ENCODE data around the gene SUSD1.

GRCh38 chr9:112179816-112180215 lies 4.7 kb upstream of the SUSD1 start:
- TF ChIP-seq, protein P1, sequence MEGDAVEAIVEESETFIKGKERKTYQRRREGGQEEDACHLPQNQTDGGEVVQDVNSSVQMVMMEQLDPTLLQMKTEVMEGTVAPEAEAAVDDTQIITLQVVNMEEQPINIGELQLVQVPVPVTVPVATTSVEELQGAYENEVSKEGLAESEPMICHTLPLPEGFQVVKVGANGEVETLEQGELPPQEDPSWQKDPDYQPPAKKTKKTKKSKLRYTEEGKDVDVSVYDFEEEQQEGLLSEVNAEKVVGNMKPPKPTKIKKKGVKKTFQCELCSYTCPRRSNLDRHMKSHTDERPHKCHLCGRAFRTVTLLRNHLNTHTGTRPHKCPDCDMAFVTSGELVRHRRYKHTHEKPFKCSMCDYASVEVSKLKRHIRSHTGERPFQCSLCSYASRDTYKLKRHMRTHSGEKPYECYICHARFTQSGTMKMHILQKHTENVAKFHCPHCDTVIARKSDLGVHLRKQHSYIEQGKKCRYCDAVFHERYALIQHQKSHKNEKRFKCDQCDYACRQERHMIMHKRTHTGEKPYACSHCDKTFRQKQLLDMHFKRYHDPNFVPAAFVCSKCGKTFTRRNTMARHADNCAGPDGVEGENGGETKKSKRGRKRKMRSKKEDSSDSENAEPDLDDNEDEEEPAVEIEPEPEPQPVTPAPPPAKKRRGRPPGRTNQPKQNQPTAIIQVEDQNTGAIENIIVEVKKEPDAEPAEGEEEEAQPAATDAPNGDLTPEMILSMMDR (IDR thresholded peaks at IDR 0.05) = no peak
- TF ChIP-seq ZFX (IDR thresholded peaks at IDR 0.05; ENCODE audit: borderline replicate concordance) = no peak
